Erythroblast (primary cell): Measurements from ENCODE around the gene B4GALNT4.
"Not testable (repeated sequence)": the region's sequence is repeated elsewhere in the genome, so short reads cannot be mapped to it uniquely, and the experiment has no call there.

Experiments used
- GATA1 ChIP-seq: IDR thresholded peaks from 2 replicates; pipeline ENCODE4 v1.6.1; 2011; ENCODE audit warnings: low read depth, mild to moderate bottlenecking, control low read depth, low read length, moderate library complexity
- POLR2A ChIP-seq: IDR thresholded peaks from 2 replicates; pipeline ENCODE4 v1.6.1; 2011; ENCODE audit warnings: mild to moderate bottlenecking, low read length

DNA sequence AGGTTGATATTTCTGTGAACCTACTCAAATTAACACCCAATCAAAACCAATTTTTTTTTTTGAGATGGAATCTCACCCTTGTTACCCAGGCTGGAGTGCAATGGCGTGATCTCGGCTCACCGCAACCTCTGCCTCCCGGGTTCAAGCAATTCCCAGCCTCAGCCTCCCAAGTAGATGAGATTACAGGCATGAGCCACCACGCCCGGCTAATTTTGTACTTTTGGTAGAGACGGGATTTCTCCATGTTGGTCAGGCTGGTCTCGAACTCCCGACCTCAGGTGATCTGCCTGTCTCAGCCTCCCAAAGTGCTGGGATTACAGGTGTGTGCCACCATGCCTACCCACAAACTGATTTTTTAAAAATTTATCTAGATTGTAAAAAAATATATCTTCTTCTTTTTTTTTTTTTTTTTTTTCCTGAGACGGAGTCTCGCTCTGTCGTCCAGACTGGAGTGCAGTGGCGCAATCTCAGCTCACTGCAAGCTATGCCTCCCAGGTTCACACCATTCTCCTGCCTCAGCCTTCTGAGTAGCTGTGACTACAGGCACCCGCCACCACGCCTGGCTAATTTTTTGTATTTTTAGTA is 40.7 kb upstream of the B4GALNT4 start:
- not testable (repeated sequence) for TF ChIP-seq POLR2A, GATA1
